Measurements from ENCODE around the gene ACTR3.

- TF ChIP-seq, protein P1, sequence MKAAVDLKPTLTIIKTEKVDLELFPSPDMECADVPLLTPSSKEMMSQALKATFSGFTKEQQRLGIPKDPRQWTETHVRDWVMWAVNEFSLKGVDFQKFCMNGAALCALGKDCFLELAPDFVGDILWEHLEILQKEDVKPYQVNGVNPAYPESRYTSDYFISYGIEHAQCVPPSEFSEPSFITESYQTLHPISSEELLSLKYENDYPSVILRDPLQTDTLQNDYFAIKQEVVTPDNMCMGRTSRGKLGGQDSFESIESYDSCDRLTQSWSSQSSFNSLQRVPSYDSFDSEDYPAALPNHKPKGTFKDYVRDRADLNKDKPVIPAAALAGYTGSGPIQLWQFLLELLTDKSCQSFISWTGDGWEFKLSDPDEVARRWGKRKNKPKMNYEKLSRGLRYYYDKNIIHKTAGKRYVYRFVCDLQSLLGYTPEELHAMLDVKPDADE (IDR thresholded peaks at IDR 0.05) = no peak
- TF ChIP-seq, protein P2, sequence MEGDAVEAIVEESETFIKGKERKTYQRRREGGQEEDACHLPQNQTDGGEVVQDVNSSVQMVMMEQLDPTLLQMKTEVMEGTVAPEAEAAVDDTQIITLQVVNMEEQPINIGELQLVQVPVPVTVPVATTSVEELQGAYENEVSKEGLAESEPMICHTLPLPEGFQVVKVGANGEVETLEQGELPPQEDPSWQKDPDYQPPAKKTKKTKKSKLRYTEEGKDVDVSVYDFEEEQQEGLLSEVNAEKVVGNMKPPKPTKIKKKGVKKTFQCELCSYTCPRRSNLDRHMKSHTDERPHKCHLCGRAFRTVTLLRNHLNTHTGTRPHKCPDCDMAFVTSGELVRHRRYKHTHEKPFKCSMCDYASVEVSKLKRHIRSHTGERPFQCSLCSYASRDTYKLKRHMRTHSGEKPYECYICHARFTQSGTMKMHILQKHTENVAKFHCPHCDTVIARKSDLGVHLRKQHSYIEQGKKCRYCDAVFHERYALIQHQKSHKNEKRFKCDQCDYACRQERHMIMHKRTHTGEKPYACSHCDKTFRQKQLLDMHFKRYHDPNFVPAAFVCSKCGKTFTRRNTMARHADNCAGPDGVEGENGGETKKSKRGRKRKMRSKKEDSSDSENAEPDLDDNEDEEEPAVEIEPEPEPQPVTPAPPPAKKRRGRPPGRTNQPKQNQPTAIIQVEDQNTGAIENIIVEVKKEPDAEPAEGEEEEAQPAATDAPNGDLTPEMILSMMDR (conservative IDR thresholded peaks at IDR 0.05; ENCODE audit: low read depth in 2 of 2) = no peak
These were observed 22.3 kb upstream of the ACTR3 start for GRCh38 chr2:113867571-113867970.

Measured in GM23338 (cell line).